Measurements from ENCODE around the gene TULP4.
"Not testable (repeated sequence)": the region's sequence is repeated elsewhere in the genome, so short reads cannot be mapped to it uniquely, and the experiment has no call there.

The TULP4 gene

GRCh38 chr6:158539413-158539812 is 227.1 kb downstream of the TULP4 start:
- FAIRE-seq = no peak

- FAIRE-seq = no peak
These were observed 227.6 kb downstream of the TULP4 start for GRCh38 chr6:158539881-158540280.

- FAIRE-seq = no peak
These were observed 231.4 kb downstream of the TULP4 start for GRCh38 chr6:158543606-158544185.

GRCh38 chr6:158544428-158544827 is 232.2 kb downstream of the TULP4 start:
- no peak for FAIRE-seq

- no peak for FAIRE-seq
These were observed 233.0 kb downstream of the TULP4 start for GRCh38 chr6:158545043-158545966.

DNA sequence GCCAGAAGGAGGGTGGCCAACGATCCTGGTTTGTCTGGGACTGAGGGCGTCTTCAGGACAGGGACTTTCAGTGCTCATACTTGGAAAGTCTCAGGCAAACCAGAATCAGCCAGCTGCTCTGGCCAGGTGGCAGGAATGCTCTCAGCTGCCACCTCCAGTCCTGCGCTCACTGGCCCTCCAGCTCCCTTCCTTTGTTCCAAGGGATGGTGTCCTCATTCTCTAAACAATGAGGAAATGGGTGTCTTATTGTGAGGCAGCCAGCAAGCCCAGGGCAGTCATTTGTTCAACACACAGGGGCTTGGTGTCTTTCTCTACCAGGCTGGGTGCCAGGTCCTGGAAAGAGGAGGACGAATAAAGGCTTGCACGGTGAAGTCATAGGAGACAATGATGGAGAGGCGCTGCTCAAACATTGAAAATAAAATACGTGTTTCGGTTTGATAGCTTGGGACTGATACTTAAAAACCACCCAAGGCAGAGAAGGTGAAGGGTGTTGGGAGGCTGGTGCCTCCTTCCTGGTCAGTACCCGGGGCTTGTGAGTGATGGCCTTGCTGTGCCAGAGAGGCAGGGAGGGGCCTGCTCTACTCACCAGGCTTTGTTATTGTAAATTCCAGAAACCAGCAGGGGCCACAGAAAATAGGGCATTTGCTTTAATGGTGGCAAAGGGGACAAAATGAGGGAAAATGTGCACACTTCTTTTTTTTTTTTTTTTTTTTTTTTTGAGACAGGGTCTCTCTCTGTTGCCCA is 236.3 kb downstream of the TULP4 start:
- no peak for FAIRE-seq

DNA sequence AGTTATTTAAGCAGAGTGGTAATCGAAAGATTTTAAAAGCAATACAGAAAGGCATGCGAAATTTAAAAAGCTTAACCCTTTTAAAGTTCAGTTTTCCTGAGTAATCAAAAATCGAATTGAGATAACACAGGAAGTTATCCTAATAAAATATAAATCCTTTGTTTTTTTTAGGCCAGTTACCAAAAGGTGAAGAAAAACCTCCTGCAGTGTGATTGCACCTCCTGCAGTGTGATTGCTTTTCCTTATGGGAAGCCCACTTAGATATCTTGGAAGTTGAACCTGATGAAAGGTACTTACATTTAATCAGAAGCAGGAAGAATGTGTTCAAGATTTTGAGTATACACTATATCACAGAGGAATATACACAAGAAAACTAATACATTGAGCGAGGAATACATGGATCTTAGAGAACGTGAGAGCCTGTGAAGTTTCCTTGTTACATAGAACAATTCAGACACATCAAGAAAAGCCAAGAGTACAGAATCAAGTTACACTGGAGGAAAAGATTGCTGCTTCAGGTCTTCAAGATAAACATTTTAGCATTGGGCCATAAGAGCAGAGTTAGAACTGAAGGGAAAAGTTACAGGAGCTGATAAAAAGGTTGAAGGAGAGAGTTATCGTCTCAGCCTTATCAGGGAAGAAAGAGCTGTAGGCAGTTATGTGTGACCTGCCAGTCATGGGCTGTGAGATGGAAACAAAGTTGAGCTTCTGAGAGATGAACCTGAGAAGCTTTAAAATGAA is 240.0 kb downstream of the TULP4 start:
- FAIRE-seq = no peak

DNA sequence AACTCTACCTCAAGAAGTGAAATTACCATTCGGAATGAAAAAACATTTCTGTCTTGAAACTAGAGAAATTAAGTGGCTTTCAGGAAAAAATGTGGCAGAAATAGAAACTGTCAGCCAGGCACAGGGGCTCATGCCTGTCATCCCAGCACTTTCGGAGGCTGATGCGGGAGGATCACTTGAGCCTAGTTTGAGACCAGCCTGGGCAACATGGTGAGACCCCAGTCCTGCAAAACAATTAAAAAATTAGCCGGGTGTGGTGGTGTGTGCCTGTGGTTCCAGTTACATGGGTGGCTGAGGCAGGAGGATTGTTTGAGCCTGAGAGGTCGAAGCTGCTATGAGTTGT is 240.5 kb downstream of the TULP4 start:
- FAIRE-seq = no peak

DNA sequence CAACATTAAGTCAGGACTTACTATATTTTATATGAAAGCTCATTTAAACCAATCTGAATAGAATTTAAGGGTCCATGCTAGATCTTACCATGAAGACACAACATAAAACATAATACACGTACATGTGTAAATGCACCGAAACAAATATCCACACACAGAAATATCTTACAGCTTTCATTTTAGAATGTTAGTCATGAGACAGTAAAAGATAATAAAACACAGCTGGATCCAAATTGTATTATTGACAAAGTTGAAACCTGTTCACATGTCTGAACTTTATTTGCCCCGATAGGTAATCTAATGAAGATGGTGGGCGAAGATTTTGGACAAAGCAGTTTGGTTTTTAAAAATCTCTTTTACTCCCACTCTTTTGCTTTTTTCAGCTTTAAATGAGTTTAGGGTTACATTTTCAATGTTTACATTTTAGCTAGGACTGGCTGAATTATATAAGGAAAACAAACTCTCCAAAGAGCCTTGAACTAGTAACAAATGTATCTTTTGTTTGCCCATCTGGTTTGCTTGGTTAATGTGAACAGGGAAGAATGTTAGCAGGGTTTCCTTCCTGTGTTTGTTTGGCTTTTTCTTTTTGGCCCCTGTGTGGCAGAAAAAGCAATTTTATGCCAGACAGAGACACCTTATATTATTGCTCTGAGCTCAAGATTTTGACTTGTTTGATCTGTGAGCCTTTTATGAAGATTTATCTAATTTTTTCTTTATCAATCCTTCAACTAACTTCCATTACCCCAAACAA is 242.5 kb downstream of the TULP4 start:
- FAIRE-seq = no peak

GRCh38 chr6:158556113-158556512 is 243.8 kb downstream of the TULP4 start:
- no peak for FAIRE-seq

- FAIRE-seq = not testable (repeated sequence)
These were observed 244.8 kb downstream of the TULP4 start for GRCh38 chr6:158557110-158557509.

DNA sequence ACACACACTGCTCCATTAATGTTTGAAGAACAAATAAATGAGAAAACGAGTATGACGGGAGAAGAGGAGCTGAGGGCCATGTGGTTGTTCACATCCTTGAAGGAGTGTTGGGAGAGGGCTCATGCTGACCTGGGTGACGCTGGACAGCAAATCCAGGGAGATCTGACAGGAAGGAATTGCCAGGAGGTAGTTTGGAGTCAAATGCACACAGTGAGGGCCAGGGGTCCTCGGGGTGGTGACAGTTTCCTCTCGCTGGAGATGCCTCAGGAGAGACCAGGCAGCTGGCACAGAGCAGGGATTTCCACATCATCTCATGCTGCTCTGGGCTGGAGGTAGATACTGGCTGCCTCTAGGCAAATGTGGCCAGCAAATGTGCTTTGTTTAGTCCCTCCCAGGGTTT is 245.7 kb downstream of the TULP4 start:
- no peak for FAIRE-seq

DNA sequence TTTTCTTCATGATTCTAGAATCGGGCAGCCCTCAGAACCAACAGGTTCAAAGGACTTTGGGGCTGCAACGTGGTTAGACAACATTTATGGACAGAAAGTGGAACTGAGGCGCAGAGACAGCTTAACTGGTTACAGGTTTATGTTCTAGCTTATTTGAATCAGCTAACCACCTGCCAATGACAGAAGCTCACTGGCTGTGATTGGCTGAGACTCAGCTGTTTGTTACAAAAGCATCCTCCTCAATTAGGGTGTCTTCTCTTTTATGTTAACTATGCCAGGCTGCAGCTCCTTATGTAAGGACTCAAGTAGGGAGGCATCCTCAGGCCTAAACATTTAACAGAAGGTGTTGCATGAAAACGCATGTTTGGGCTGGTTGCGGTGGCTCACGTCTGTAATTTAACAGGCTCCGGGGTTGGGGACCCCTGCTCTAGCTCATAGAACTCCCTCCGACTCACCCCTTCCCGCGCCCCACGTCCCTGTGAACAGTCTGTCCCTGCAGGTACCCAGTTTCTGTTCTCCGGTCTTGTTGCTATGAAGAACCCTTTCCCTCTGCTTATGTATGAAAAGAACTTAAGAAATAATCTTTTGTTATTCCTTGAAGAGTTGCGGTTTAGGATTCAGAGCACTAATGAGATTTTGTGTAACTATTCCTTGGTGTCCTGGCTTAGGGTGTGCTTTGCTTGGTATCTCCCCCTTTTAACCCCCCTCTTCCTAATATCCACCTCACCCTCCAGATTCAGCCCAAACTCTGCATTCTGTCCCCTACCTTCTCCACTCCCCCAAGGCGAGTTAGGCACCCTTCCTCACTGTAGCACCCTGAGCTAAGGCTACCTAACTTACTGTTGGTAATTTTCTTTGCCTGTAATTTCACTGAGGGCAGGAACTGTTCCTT is 246.4 kb downstream of the TULP4 start:
- FAIRE-seq = no peak

GRCh38 chr6:158559338-158559894 is 247.2 kb downstream of the TULP4 start:
- FAIRE-seq = no peak

- FAIRE-seq = no peak
These were observed 247.9 kb downstream of the TULP4 start, which contains the start of gene TMEM181 for GRCh38 chr6:158559895-158560835. TMEM181 (plus strand) TSS chr6:158560091; CDS start chr6:158560225, 134 bp downstream.

DNA sequence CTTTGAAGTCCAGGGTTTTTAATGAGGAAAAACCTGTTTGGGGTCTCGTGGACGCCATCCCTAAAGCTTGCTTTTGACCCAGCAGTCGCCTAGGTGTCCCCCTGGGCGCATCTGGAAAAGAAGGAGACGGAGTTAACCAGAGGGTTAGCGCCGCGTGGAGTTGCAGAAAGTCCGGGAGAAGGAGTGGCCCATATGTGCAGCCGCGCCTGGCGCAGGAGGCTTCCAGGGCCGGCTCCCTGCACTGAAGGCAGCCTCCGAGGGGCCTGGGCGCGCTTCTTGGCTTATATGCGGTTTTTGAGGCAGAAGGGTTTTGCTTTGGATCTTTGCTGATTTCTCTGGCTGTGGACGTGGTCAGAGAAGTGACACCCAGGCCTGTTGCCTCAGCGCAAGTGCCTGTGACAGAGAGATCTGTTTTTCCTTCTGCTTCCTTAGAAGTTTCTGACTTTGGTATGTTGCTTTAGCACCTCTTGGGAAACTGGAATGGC is 248.6 kb downstream of the TULP4 start:
- FAIRE-seq = no peak
